K562 (cell line): ENCODE measurements around the gene PSME4. TPM values are rescaled to one million over a fixed set of nuclear protein-coding genes. Genes with fewer than 3 reads are reported as not detected.

Source experiments
- ATAC-seq: fragments of 200-7000 bp; cut with Tn5 transposase; 3 replicates; pipeline ENCODE4 v1.9.1; 2020; ENCODE audit warnings: moderate library complexity
- BruUV-seq: library from RNA; stranded (reverse); fragments of 400-500 nt; replicated peaks from 2 replicates; lab custom pipeline; 2021; lab: Mats Ljungman, UMichigan
- CTCF ChIA-PET: fragments of 300-600 bp; formaldehyde crosslinking; extraction: SDS; loops from one replicate; lab custom pipeline; 2021; ENCODE audit warnings: low intra/inter-chr PET ratio; lab: Yijun Ruan, JAX
- POLR2A ChIA-PET: fragments of 300-600, 350-650 bp; sonication (Branson Sonifier 250); formaldehyde crosslinking; extraction: SDS; loops from one replicate; lab custom pipeline; 2021; ENCODE audit warnings: antibody characterized with exemption, inconsistent platforms; lab: Yijun Ruan, JAX
- DNase-seq, 4 experiments: peaks; one replicate each; pipeline versions ENCODE4 v3.0.0 to v3.0.0-alpha.2; 2011 to 2018; ENCODE audit warnings: low spot score in 3 of 4, mixed read lengths in 3 of 4; ENCODE audit errors: extremely low read depth in 1 of 4
- FAIRE-seq: peaks from 2 replicates; lab custom pipeline; 2011; peaks lifted over from hg19 to GRCh38; lab: Jason Lieb, UNC
- H2AFZ ChIP-seq: 2 replicates; pipeline ENCODE4 v1.6.0; 2011; ENCODE audit warnings: low read depth, low read length, control low read depth, inconsistent platforms
- H3K27ac ChIP-seq: fragments of 200-600 bp; 3 replicates; pipeline ENCODE4 v1.8.0; 2011; ENCODE audit warnings: low read depth, mild to moderate bottlenecking, control low read depth, inconsistent platforms, low read length, moderate library complexity, mixed read lengths; ENCODE audit errors: extremely low read depth
- H3K27me3 ChIP-seq, 2 experiments: fragments of 300-600 bp in 1 of 2; 2 replicates in 1 of 2; 3 replicates in 1 of 2; pipeline versions ENCODE4 v1.6.0 to v1.8.0; 2011; ENCODE audit warnings: inconsistent platforms in 2 of 2, low read length in 2 of 2, mild to moderate bottlenecking in 1 of 2, mixed read lengths in 1 of 2, moderate library complexity in 1 of 2; ENCODE audit not compliant: control insufficient read depth in 2 of 2, insufficient read depth in 2 of 2
- H3K36me3 ChIP-seq: fragments of 300-600 bp; 3 replicates; pipeline ENCODE4 v1.8.0; 2011; ENCODE audit warnings: mild to moderate bottlenecking, low read length, inconsistent platforms; ENCODE audit not compliant: control insufficient read depth, insufficient read depth
- H3K4me1 ChIP-seq, 2 experiments: fragments of 200-600 bp in 1 of 2; replicated peaks in 1 of 2; 2 replicates in 1 of 2; 3 replicates in 1 of 2; pipeline versions ENCODE4 v1.5.1 to v1.8.0; 2011; ENCODE audit warnings: inconsistent platforms in 2 of 2, low read length in 2 of 2, mild to moderate bottlenecking in 1 of 2, mixed read lengths in 1 of 2, moderate library complexity in 1 of 2; ENCODE audit not compliant: control insufficient read depth in 2 of 2, insufficient read depth in 2 of 2
- H3K4me2 ChIP-seq: 2 replicates; pipeline ENCODE4 v1.6.1; 2011; ENCODE audit warnings: low read length, control low read depth, inconsistent platforms, mixed read lengths; ENCODE audit not compliant: insufficient read depth
- H3K4me3 ChIP-seq: fragments of 200-600 bp; sonication (generic), shearing (Covaris generic); 2 replicates; pipeline ENCODE4 v1.5.1; 2016; ENCODE audit warnings: control low read depth, inconsistent platforms
- H3K79me2 ChIP-seq: fragments of 200-600 bp; 3 replicates; pipeline ENCODE4 v1.8.0; 2011; ENCODE audit warnings: low read length, inconsistent platforms; ENCODE audit not compliant: control insufficient read depth, insufficient read depth
- H3K9ac ChIP-seq, 2 experiments: 2 replicates each; pipeline versions ENCODE4 v1.6.0 to v1.6.1; 2011; ENCODE audit warnings: low read depth in 2 of 2, low read length in 2 of 2, control low read depth in 1 of 2, inconsistent platforms in 1 of 2, mild to moderate bottlenecking in 1 of 2, mixed read lengths in 1 of 2; ENCODE audit not compliant: insufficient read depth in 1 of 2
- H3K9me1 ChIP-seq: one replicate; pipeline ENCODE4 v1.6.0; 2011; ENCODE audit warnings: inconsistent platforms, mild to moderate bottlenecking, low read length, moderate library complexity; ENCODE audit not compliant: control insufficient read depth, insufficient read depth
- H3K9me3 ChIP-seq: replicated peaks from 2 replicates; pipeline ENCODE4 v1.5.1; 2011; ENCODE audit warnings: low read depth, low read length, inconsistent platforms; ENCODE audit not compliant: control insufficient read depth, insufficient read depth
- H4K20me1 ChIP-seq: replicated peaks from 2 replicates; pipeline ENCODE4 v1.6.1; 2011; ENCODE audit warnings: low read length, inconsistent platforms, mixed read lengths; ENCODE audit not compliant: control insufficient read depth, insufficient read depth
- ARID1B ChIP-seq: fragments of 450-650 bp; IDR thresholded peaks from 2 replicates; pipeline ENCODE4 v1.6.1; 2016; ENCODE audit warnings: antibody characterized with exemption, mild to moderate bottlenecking, inconsistent platforms
- ATF4 ChIP-seq: fragments of 450-650 bp; formaldehyde crosslinking; IDR thresholded peaks from 2 replicates; pipeline ENCODE4 v1.4.0; 2022; ENCODE audit warnings: mild to moderate bottlenecking, moderate library complexity
- BRD9 ChIP-seq: fragments of 450-650 bp; IDR thresholded peaks from 2 replicates; pipeline ENCODE4 v1.6.1; 2018; ENCODE audit warnings: low read depth; ENCODE audit not compliant: partially characterized antibody
- CC2D1A ChIP-seq: fragments of 450-650 bp; IDR thresholded peaks from 2 replicates; pipeline ENCODE4 v1.6.1; 2017; ENCODE audit warnings: mild to moderate bottlenecking
- DLX4 ChIP-seq: fragments of 250-450 bp; sonication (Bioruptor Pico); IDR thresholded peaks from 2 replicates; pipeline ENCODE4 v1.6.1; 2021; ENCODE audit warnings: mild to moderate bottlenecking
- HDAC3 ChIP-seq: fragments of 450-650 bp; IDR thresholded peaks from 2 replicates; pipeline ENCODE4 v1.6.1; 2018; ENCODE audit warnings: borderline replicate concordance, mild to moderate bottlenecking, moderate library complexity; ENCODE audit not compliant: partially characterized antibody
- HNRNPK ChIP-seq: fragments of 200-400 bp; formaldehyde crosslinking; IDR thresholded peaks from one replicate; pipeline ENCODE4 v1.6.1; 2018; ENCODE audit warnings: mild to moderate bottlenecking, low read depth, low read length; ENCODE audit not compliant: poor library complexity, severe bottlenecking
- MED1 ChIP-seq: sonication (generic); formaldehyde crosslinking; IDR thresholded peaks from 2 replicates; pipeline ENCODE4 v1.8.1; 2023; ENCODE audit warnings: missing genetic modification reagents, borderline replicate concordance
- MTA1 ChIP-seq: fragments of 450-650 bp; IDR thresholded peaks from 2 replicates; pipeline ENCODE4 v1.6.1; 2017; ENCODE audit warnings: borderline replicate concordance
- RAD21 ChIP-seq, 2 experiments: fragments of 250-450 bp in 1 of 2; fragments of 450-650 bp in 1 of 2; sonication (Bioruptor Pico) in 1 of 2; formaldehyde crosslinking in 1 of 2; IDR thresholded peaks in 1 of 2; conservative IDR thresholded peaks in 1 of 2; 2 replicates each; pipeline versions ENCODE4 v1.4.0 to v1.8.0; 2020 to 2022; ENCODE audit warnings: mild to moderate bottlenecking in 2 of 2, moderate library complexity in 1 of 2
- RBFOX2 ChIP-seq: fragments of 200-400 bp; formaldehyde crosslinking; IDR thresholded peaks from 2 replicates; pipeline ENCODE4 v1.6.1; 2017; ENCODE audit warnings: low read depth, mild to moderate bottlenecking, low read length, moderate library complexity
- SRSF1 ChIP-seq: fragments of 200-400 bp; formaldehyde crosslinking; IDR thresholded peaks from 2 replicates; pipeline ENCODE4 v1.6.1; 2017; ENCODE audit warnings: mild to moderate bottlenecking, low read depth, low read length, moderate library complexity
- ZFP91 ChIP-seq: sonication (generic); formaldehyde crosslinking; IDR thresholded peaks from 2 replicates; pipeline ENCODE4 v1.8.0; 2022; ENCODE audit warnings: mild to moderate bottlenecking, missing genetic modification reagents
- ZKSCAN8 ChIP-seq: fragments of 200-800 bp; sonication (Bioruptor generic); IDR thresholded peaks from 2 replicates; pipeline ENCODE4 v1.6.1; 2016; ENCODE audit warnings: missing genetic modification characterization, missing compliant biosample characterization
- ZNF354B ChIP-seq: fragments of 250-450 bp; sonication (Bioruptor Pico); IDR thresholded peaks from 2 replicates; pipeline ENCODE4 v1.4.0; 2020
- ZNF717 ChIP-seq: fragments of 250-450 bp; sonication (Bioruptor Pico); IDR thresholded peaks from 2 replicates; pipeline ENCODE4 v1.5.0; 2021
- WGBS: fragments of 100-300 bp; shearing (Covaris generic); methylation state at CpG from one replicate; pipeline ENCODE4 v1.1.6; 2016; ENCODE audit warnings: low coverage, mixed read lengths; ENCODE audit not compliant: insufficient coverage; ENCODE audit errors: missing lambda C conversion rate; 5-methylcytosine and 5-hydroxymethylcytosine counted together
- in situ Hi-C: fragments of 300-500 bp; cut with MboI; formaldehyde crosslinking; loops from 4 replicates; pipeline ENCODE4 v1.15.0; 2018; ENCODE audit warnings: inconsistent platforms, mixed read lengths
- intact Hi-C: fragments of 100-400 bp; cut with micrococcal nuclease; formaldehyde crosslinking; loops from 2 replicates; pipeline ENCODE4 v1.14.2; 2022
- polyA plus RNA-seq, 8 experiments: library from polyadenylated mRNA; depleted of rRNA in 4 of 8; stranded (reverse) in 5 of 8; unstranded in 3 of 8; fragments of >200 nt; fragmentation: Nextera tagmentation in 2 of 8; fragmentation: Illumina TruSeq in 1 of 8; extraction: Ambion mirVana in 2 of 8; extraction: Trizol in 1 of 8; gene quantifications; 2 replicates each; pipeline versions ENCODE4 v1.2.1 to v1.2.3, GENCODE V29; 2011 to 2014; ENCODE audit warnings: inconsistent platforms in 1 of 8, missing spikeins in 1 of 8
- total RNA-seq, 7 experiments: library from RNA; depleted of rRNA in 6 of 7; stranded (reverse); fragments of >200 nt in 6 of 7; fragmentation: Illumina TruSeq in 2 of 7; extraction: Trizol in 2 of 7; gene quantifications; 2 replicates each; pipeline versions ENCODE4 v1.2.1 to v1.2.3, GENCODE V29; 2011 to 2021; ENCODE audit warnings: low replicate concordance in 1 of 7

PSME4 gene
- total and polyA plus RNA-seq, 9 of the 15 experiments (the other 6 are each of a cell fraction or from before 2014, with no cell fraction given): 24.3 to 77.8 (median 40.5) TPM

- TF ChIP-seq ATF4 (CRISPR knock-in tag): no peak
- no peak for TF ChIP-seq MED1 (CRISPR knock-in tag)
- no peak for TF ChIP-seq RBFOX2
- TF ChIP-seq ZNF717 (CRISPR knock-in tag): no peak
- no peak for TF ChIP-seq MTA1
- TF ChIP-seq RAD21 (CRISPR knock-in tag; conservative IDR thresholded peaks at IDR 0.05 in 1 of 2, IDR thresholded peaks at IDR 0.05 in 1 of 2): peak in 1 of 2 experiments; percentile 37; a peak in 3 of 4 replicates
- peak; percentile 13; the same call in 1 of the 2 replicates for TF ChIP-seq ARID1B
Measured at GRCh38 chr2:53843595-53843994, 127.2 kb downstream of the PSME4 start (continued).

- no peak overlapping the region for H3K4me3 ChIP-seq
- no peaks in the 10 kb centered on the region for H3K79me2 ChIP-seq
- H4K20me1 ChIP-seq: no peaks in the 10 kb centered on the region
- in situ Hi-C loops (no loop called here), intact Hi-C loops (no loop called here)
- 8% methylated on average over 3 of the region's 3 CpGs for WGBS
- CTCF ChIA-PET: no interaction called here
- DNase-seq (no peak), ATAC-seq (no peak), FAIRE-seq (no peak)
- H3K9me3 ChIP-seq: no peaks in the 10 kb centered on the region
- H3K27ac ChIP-seq: no peak overlapping the region
- POLR2A ChIA-PET: no interaction called here
- no TSS peak for BruUV-seq
- H2AFZ ChIP-seq: no peak overlapping the region
- no peak overlapping the region for H3K4me2 ChIP-seq
- TF ChIP-seq ZKSCAN8 (CRISPR knock-in tag) (no peak), ZFP91 (CRISPR knock-in tag) (no peak), CC2D1A (no peak), ZNF354B (CRISPR knock-in tag) (no peak), SRSF1 (no peak), HDAC3 (no peak), DLX4 (no peak), HNRNPK (no peak), BRD9 (no peak)
- no peaks in the 10 kb centered on the region for H3K9me1 ChIP-seq
- H3K9ac ChIP-seq: no peak overlapping the region
- H3K36me3 ChIP-seq: no peaks in the 10 kb centered on the region
- no peaks in the 10 kb centered on the region for H3K27me3 ChIP-seq
- no peaks in the 10 kb centered on the region; a peak in 2 of 5 replicates for H3K4me1 ChIP-seq
Measured at GRCh38 chr2:53842891-53843290, 127.9 kb downstream of the PSME4 start.
